Measurements from ENCODE around the gene HECA. TPM values are rescaled to one million over a fixed set of nuclear protein-coding genes. Genes with fewer than 3 reads are reported as not detected.

The HECA gene
- polyA plus RNA-seq, 3 donors = 2.1 to 28.7 (median 3.3) TPM

DNA sequence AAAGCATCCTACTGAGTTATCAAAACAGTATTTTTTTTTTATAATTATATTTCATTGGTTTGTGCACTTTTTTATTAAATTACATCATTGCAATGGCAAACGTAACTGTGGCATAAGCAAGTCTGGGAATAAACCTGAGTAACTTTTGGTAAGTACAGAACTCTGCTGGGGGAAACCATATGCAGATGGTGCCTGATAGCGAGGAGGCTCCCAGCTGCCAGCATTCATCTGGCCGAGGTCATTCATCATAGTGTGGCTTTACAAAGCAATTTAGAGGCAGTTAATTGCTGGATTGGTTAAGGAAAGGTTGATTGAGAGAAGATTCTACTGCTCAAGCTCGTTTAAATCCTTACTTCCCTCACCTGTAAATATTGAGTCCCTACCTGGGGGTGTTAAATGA, 52.6 kb downstream of the HECA start:
- Mint-ChIP-seq H3K27ac (no peak overlapping the region), H3K27me3 (ENCODE audit: low read depth in 3 of 3) (peaks cover 0 to 3% (median 3%) of the 10 kb centered on the region in 3 donors), H3K4me3 (no peak overlapping the region), H3K9me3 (no peaks in the 10 kb centered on the region), H3K36me3 (peaks cover 0 to 16% of the 10 kb centered on the region in 2 donors), H3K4me1 (no peaks in the 10 kb centered on the region)
- no peaks in the 10 kb centered on the region for H3K9me3 ChIP-seq (replicated peaks in 1 of 2; ENCODE audit: control insufficient read depth in 1 of 2, insufficient read depth in 1 of 2, low read length in 2 of 2)
- H3K4me2 ChIP-seq (replicated peaks; ENCODE audit: extremely low read depth, low read length, poor library complexity, severe bottlenecking) = no peak overlapping the region
- intact Hi-C loops (cut with micrococcal nuclease) = no loop called here
- peaks cover 0 to 4% of the 10 kb centered on the region in 2 donors for H3K36me3 ChIP-seq (replicated peaks in 1 of 2; ENCODE audit: control insufficient read depth in 1 of 2, insufficient read depth in 2 of 2, low read length in 2 of 2)
- no peak overlapping the region for H3K27ac ChIP-seq (ENCODE audit: low read depth in 1 of 2, low read length in 2 of 2)
- no peak overlapping the region for H2AFZ ChIP-seq (ENCODE audit: insufficient read depth, low read depth, low read length, poor library complexity, severe bottlenecking)
- H4K20me1 ChIP-seq (ENCODE audit: insufficient read depth, low read length) = peaks cover 10% of the 10 kb centered on the region
- WGBS (ENCODE audit: insufficient coverage) = 0% methylated on average over 1 of the region's 4 CpGs
- H3K4me1 ChIP-seq (ENCODE audit: control insufficient read depth in 1 of 2, insufficient read depth in 2 of 2, low read length in 2 of 2) = no peaks in the 10 kb centered on the region
- H3K27me3 ChIP-seq (ENCODE audit: control insufficient read depth in 2 of 2, insufficient read depth in 2 of 2, low read length in 2 of 2) = no peaks in the 10 kb centered on the region
- TF ChIP-seq, protein P1, sequence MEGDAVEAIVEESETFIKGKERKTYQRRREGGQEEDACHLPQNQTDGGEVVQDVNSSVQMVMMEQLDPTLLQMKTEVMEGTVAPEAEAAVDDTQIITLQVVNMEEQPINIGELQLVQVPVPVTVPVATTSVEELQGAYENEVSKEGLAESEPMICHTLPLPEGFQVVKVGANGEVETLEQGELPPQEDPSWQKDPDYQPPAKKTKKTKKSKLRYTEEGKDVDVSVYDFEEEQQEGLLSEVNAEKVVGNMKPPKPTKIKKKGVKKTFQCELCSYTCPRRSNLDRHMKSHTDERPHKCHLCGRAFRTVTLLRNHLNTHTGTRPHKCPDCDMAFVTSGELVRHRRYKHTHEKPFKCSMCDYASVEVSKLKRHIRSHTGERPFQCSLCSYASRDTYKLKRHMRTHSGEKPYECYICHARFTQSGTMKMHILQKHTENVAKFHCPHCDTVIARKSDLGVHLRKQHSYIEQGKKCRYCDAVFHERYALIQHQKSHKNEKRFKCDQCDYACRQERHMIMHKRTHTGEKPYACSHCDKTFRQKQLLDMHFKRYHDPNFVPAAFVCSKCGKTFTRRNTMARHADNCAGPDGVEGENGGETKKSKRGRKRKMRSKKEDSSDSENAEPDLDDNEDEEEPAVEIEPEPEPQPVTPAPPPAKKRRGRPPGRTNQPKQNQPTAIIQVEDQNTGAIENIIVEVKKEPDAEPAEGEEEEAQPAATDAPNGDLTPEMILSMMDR (IDR thresholded peaks at IDR 0.05) = no peak
- no peak overlapping the region for H3K4me3 ChIP-seq (replicated peaks in 1 of 3; ENCODE audit: low read depth in 2 of 3, low read length in 3 of 3)
- no peaks in the 10 kb centered on the region for H3K79me2 ChIP-seq (ENCODE audit: insufficient read depth, low read length)
- DNase-seq = no peak
- no peak overlapping the region for H3K9ac ChIP-seq (ENCODE audit: insufficient read depth, low read length, poor library complexity, severe bottlenecking)

DNA sequence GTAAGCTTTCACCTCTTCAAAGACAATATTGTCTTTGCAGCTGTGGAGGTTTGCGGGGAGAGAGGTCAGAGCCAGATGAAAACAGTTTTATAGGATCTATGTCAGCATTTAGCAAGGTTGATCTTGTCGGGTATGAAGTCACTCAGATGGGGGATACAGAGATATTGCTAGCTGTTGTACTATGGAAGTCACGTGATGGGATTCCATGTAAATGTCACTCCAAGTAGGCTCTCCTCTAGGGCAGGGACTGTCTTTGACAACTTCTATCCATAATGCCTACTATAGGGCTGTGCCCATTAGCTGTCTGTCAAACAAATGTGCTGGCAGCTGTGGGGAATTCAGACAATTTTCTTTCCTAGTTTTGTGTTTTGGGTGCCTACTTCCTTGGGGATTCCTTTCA, 54.8 kb downstream of the HECA start:
- WGBS (ENCODE audit: insufficient coverage) = no CpG with 5 or more reads among the region's 3 CpGs

More for the DNA sequence above, 54.8 kb downstream of the HECA start:
- Histone ChIP-seq H3K4me3 (replicated peaks in 1 of 3; ENCODE audit: low read depth in 2 of 3, low read length in 3 of 3) (no peak overlapping the region), H3K4me2 (replicated peaks; ENCODE audit: extremely low read depth, low read length, poor library complexity, severe bottlenecking) (no peak overlapping the region), H3K4me1 (ENCODE audit: control insufficient read depth in 1 of 2, insufficient read depth in 2 of 2, low read length in 2 of 2) (no peaks in the 10 kb centered on the region), H3K79me2 (ENCODE audit: insufficient read depth, low read length) (no peaks in the 10 kb centered on the region), H3K27ac (ENCODE audit: low read depth in 1 of 2, low read length in 2 of 2) (no peak overlapping the region), H3K27me3 (ENCODE audit: control insufficient read depth in 2 of 2, insufficient read depth in 2 of 2, low read length in 2 of 2) (no peaks in the 10 kb centered on the region), H3K9me3 (replicated peaks in 1 of 2; ENCODE audit: control insufficient read depth in 1 of 2, insufficient read depth in 1 of 2, low read length in 2 of 2) (no peaks in the 10 kb centered on the region), H2AFZ (ENCODE audit: insufficient read depth, low read depth, low read length, poor library complexity, severe bottlenecking) (no peak overlapping the region), H3K36me3 (replicated peaks in 1 of 2; ENCODE audit: control insufficient read depth in 1 of 2, insufficient read depth in 2 of 2, low read length in 2 of 2) (no peaks in the 10 kb centered on the region), H3K9ac (ENCODE audit: insufficient read depth, low read length, poor library complexity, severe bottlenecking) (no peak overlapping the region), H4K20me1 (ENCODE audit: insufficient read depth, low read length) (peaks cover 6% of the 10 kb centered on the region)
- no peak overlapping the region for H3K4me3 Mint-ChIP-seq
- H3K4me1 Mint-ChIP-seq = no peaks in the 10 kb centered on the region
- TF ChIP-seq, protein P1 (IDR thresholded peaks at IDR 0.05) = no peak
- no peak overlapping the region for H3K27ac Mint-ChIP-seq
- H3K27me3 Mint-ChIP-seq (ENCODE audit: low read depth in 3 of 3) = peaks cover 0 to 4% (median 3%) of the 10 kb centered on the region in 3 donors
- intact Hi-C loops (cut with micrococcal nuclease) = no loop called here
- DNase-seq = no peak
- peaks cover 0 to 4% of the 10 kb centered on the region in 2 donors for H3K36me3 Mint-ChIP-seq
- H3K9me3 Mint-ChIP-seq = peaks cover 0 to 4% (median 0%) of the 10 kb centered on the region in 7 donors
